Nephron progenitor cell (in vitro differentiated cells): ENCODE data around the gene UBE2J2.

Experiments used
- DNase-seq: peaks from one replicate; pipeline ENCODE4 v3.0.0; 2021
- H3K27ac Mint-ChIP-seq: 2 replicates; pipeline ENCODE4 v1.8.0; 2021; ENCODE audit warnings: mild to moderate bottlenecking, moderate library complexity, mixed read lengths
- H3K27me3 Mint-ChIP-seq: 2 replicates; pipeline ENCODE4 v1.8.0; 2021; ENCODE audit warnings: mild to moderate bottlenecking, low read depth, mixed read lengths; ENCODE audit not compliant: poor library complexity
- H3K36me3 Mint-ChIP-seq: 2 replicates; pipeline ENCODE4 v1.8.0; 2021; ENCODE audit warnings: low read depth, mixed read lengths
- H3K4me1 Mint-ChIP-seq: 2 replicates; pipeline ENCODE4 v1.8.0; 2021; ENCODE audit warnings: mixed read lengths
- H3K4me3 Mint-ChIP-seq: 2 replicates; pipeline ENCODE4 v1.8.0; 2021; ENCODE audit warnings: mild to moderate bottlenecking, moderate library complexity, mixed read lengths
- H3K9me3 Mint-ChIP-seq: 2 replicates; pipeline ENCODE4 v1.8.0; 2021; ENCODE audit warnings: mild to moderate bottlenecking, moderate library complexity, mixed read lengths
- CTCF ChIP-seq: fragments of 200-600 bp; sonication (generic); IDR thresholded peaks from 2 replicates; pipeline ENCODE4 v1.5.0; 2021; ENCODE audit warnings: antibody characterized with exemption

UBE2J2 gene

GRCh38 chr1:1264026-1264425, 9.6 kb downstream of the UBE2J2 start:
- DNase-seq, result no peak
- no peak overlapping the region for H3K27ac Mint-ChIP-seq
- no peak overlapping the region for H3K4me3 Mint-ChIP-seq

GRCh38 chr1:1262758-1263157, 10.9 kb downstream of the UBE2J2 start:
- no peak overlapping the region for H3K27ac Mint-ChIP-seq
- no peaks in the 10 kb centered on the region for H3K9me3 Mint-ChIP-seq
- no peaks in the 10 kb centered on the region for H3K27me3 Mint-ChIP-seq
- no peak for DNase-seq
- no peak overlapping the region for H3K4me3 Mint-ChIP-seq
- H3K36me3 Mint-ChIP-seq, result peaks cover 69% of the 10 kb centered on the region
- peaks cover 10% of the 10 kb centered on the region for H3K4me1 Mint-ChIP-seq
- TF ChIP-seq CTCF, result no peak

More at GRCh38 chr1:1264026-1264425, 9.6 kb downstream of the UBE2J2 start:
- no peak for TF ChIP-seq CTCF
- peaks cover 8% of the 10 kb centered on the region for H3K4me1 Mint-ChIP-seq
- no peaks in the 10 kb centered on the region for H3K9me3 Mint-ChIP-seq
- no peaks in the 10 kb centered on the region for H3K27me3 Mint-ChIP-seq
- H3K36me3 Mint-ChIP-seq, result peaks cover 66% of the 10 kb centered on the region

- H3K9me3 Mint-ChIP-seq, result no peaks in the 10 kb centered on the region
- no peak for DNase-seq
- no peaks in the 10 kb centered on the region for H3K27me3 Mint-ChIP-seq
- peaks cover 69% of the 10 kb centered on the region for H3K36me3 Mint-ChIP-seq
- H3K4me1 Mint-ChIP-seq, result peaks cover 13% of the 10 kb centered on the region
- no peak overlapping the region for H3K4me3 Mint-ChIP-seq
- no peak overlapping the region for H3K27ac Mint-ChIP-seq
- TF ChIP-seq CTCF, result no peak
Measured at GRCh38 chr1:1262071-1262470, 11.6 kb downstream of the UBE2J2 start.

GRCh38 chr1:1260843-1261560, 12.7 kb downstream of the UBE2J2 start:
- Mint-ChIP-seq H3K4me1 (peaks cover 13% of the 10 kb centered on the region), H3K27me3 (no peaks in the 10 kb centered on the region), H3K9me3 (no peaks in the 10 kb centered on the region), H3K36me3 (peaks cover 75% of the 10 kb centered on the region), H3K4me3 (no peak overlapping the region), H3K27ac (peak overlapping the region; percentile 94)
- DNase-seq, result no peak
- TF ChIP-seq CTCF, result no peak

GRCh38 chr1:1259951-1260600, 13.6 kb downstream of the UBE2J2 start:
- no peaks in the 10 kb centered on the region for H3K9me3 Mint-ChIP-seq
- no peaks in the 10 kb centered on the region for H3K27me3 Mint-ChIP-seq
- no peak for DNase-seq
- no peak overlapping the region for H3K4me3 Mint-ChIP-seq
- peaks cover 13% of the 10 kb centered on the region for H3K4me1 Mint-ChIP-seq
- TF ChIP-seq CTCF, result no peak
- H3K27ac Mint-ChIP-seq, result peak overlapping the region; percentile 69
- peaks cover 70% of the 10 kb centered on the region for H3K36me3 Mint-ChIP-seq

- no peak for DNase-seq
- TF ChIP-seq CTCF, result no peak
- H3K27ac Mint-ChIP-seq, result peak overlapping the region; percentile 69
- H3K4me1 Mint-ChIP-seq, result peaks cover 13% of the 10 kb centered on the region
- no peaks in the 10 kb centered on the region for H3K9me3 Mint-ChIP-seq
- H3K27me3 Mint-ChIP-seq, result no peaks in the 10 kb centered on the region
- peaks cover 65% of the 10 kb centered on the region for H3K36me3 Mint-ChIP-seq
- no peak overlapping the region for H3K4me3 Mint-ChIP-seq
Measured at GRCh38 chr1:1259540-1259939, 14.1 kb downstream of the UBE2J2 start.
